BJ (cell line): ENCODE measurements around the gene SLC25A13. TPM values are rescaled to one million over a fixed set of nuclear protein-coding genes. Genes with fewer than 3 reads are reported as not detected.

Experiments used
- CTCF ChIA-PET: fragments of 350-600 bp; formaldehyde crosslinking; extraction: SDS; loops from one replicate; lab custom pipeline; 2021; ENCODE audit warnings: antibody characterized with exemption, inconsistent platforms; lab: Yijun Ruan, JAX
- POLR2A ChIA-PET: fragments of 300-600 bp; sonication (Branson Sonifier 250); formaldehyde crosslinking; extraction: SDS; loops from one replicate; lab custom pipeline; 2021; ENCODE audit warnings: antibody characterized with exemption; lab: Charles Lee
- DNase-seq: peaks from one replicate; pipeline ENCODE4 v3.0.0-alpha.2; 2011; ENCODE audit warnings: low read depth
- H3K27me3 ChIP-seq: 2 replicates; pipeline ENCODE4 v1.6.0; 2011; ENCODE audit warnings: low read length; ENCODE audit not compliant: control insufficient read depth, insufficient read depth
- H3K36me3 ChIP-seq: 2 replicates; pipeline ENCODE4 v1.5.1; 2011; ENCODE audit warnings: low read length; ENCODE audit not compliant: control insufficient read depth, insufficient read depth
- H3K4me3 ChIP-seq: 2 replicates; pipeline ENCODE4 v1.5.1; 2011; ENCODE audit warnings: low read depth, mild to moderate bottlenecking, control low read depth, low read length
- polyA plus RNA-seq: library from polyadenylated mRNA; depleted of rRNA; stranded (reverse); fragments of >200 nt; gene quantifications from 2 replicates; pipeline ENCODE4 v1.2.3, GENCODE V29; 2011
- TF ChIP-seq, protein P1 (sequence below): IDR thresholded peaks from 2 replicates; pipeline ENCODE4 v1.5.1; 2011; ENCODE audit warnings: low read depth, mild to moderate bottlenecking, control low read depth, inconsistent platforms, low read length, moderate library complexity; ENCODE audit not compliant: insufficient read depth

The SLC25A13 gene
- polyA plus RNA-seq, 1 experiment: 6.2 TPM

- no peaks in the 10 kb centered on the region for H3K36me3 ChIP-seq
- POLR2A ChIA-PET: no interaction called here
- CTCF ChIA-PET: no interaction called here
- no peaks in the 10 kb centered on the region for H3K27me3 ChIP-seq
- no peak for DNase-seq
- TF ChIP-seq, protein P1, sequence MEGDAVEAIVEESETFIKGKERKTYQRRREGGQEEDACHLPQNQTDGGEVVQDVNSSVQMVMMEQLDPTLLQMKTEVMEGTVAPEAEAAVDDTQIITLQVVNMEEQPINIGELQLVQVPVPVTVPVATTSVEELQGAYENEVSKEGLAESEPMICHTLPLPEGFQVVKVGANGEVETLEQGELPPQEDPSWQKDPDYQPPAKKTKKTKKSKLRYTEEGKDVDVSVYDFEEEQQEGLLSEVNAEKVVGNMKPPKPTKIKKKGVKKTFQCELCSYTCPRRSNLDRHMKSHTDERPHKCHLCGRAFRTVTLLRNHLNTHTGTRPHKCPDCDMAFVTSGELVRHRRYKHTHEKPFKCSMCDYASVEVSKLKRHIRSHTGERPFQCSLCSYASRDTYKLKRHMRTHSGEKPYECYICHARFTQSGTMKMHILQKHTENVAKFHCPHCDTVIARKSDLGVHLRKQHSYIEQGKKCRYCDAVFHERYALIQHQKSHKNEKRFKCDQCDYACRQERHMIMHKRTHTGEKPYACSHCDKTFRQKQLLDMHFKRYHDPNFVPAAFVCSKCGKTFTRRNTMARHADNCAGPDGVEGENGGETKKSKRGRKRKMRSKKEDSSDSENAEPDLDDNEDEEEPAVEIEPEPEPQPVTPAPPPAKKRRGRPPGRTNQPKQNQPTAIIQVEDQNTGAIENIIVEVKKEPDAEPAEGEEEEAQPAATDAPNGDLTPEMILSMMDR: no peak
- no peak overlapping the region for H3K4me3 ChIP-seq
These were observed 55.9 kb downstream of the SLC25A13 start for GRCh38 chr7:96266015-96266414.

- Histone ChIP-seq H3K36me3 (no peaks in the 10 kb centered on the region), H3K27me3 (no peaks in the 10 kb centered on the region), H3K4me3 (no peak overlapping the region)
- ChIA-PET POLR2A (no interaction called here), CTCF (no interaction called here)
- DNase-seq: no peak
- TF ChIP-seq, protein P1: no peak
These were observed 67.9 kb downstream of the SLC25A13 start for GRCh38 chr7:96253964-96254363.

- POLR2A ChIA-PET: no interaction called here
- no peak overlapping the region for H3K4me3 ChIP-seq
- CTCF ChIA-PET: no interaction called here
- H3K27me3 ChIP-seq: no peaks in the 10 kb centered on the region
- no peak for DNase-seq
- TF ChIP-seq, protein P1: no peak
- no peaks in the 10 kb centered on the region for H3K36me3 ChIP-seq
These were observed 68.5 kb downstream of the SLC25A13 start for GRCh38 chr7:96253441-96253840.

DNA sequence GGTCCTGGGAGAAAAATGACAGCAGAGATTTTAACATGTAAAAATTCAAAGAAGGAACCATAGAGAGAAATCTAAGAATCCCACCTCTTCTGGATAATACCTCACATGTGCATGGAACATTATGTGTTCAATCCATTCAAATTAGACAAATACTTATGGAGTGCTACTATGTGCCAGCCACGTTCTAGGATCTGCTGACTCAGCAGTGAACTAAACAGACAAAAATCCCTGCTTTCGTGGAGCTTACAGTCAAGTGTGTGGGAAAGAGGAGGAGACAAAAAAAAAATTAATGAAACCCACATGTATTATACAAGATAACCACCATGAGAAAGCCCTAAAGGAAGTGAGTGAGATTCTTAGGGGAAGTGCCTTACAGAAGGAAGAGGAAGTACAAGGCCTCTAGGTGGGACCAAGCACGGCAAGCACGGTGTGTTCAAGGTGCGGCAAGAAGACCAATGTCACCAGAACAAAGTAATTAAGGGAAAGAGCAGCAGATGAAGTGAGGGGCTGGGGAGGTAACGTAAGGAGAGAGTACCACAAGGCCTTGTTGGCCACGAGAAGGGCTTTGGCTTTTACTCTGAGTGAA is 71.0 kb downstream of the SLC25A13 start:
- H3K4me3 ChIP-seq: no peak overlapping the region
- H3K27me3 ChIP-seq: no peaks in the 10 kb centered on the region
- TF ChIP-seq, protein P1: no peak
- DNase-seq: no peak
- POLR2A ChIA-PET: no interaction called here
- H3K36me3 ChIP-seq: no peaks in the 10 kb centered on the region
- CTCF ChIA-PET: no interaction called here

GRCh38 chr7:96248405-96248804 is 73.5 kb downstream of the SLC25A13 start:
- no peak overlapping the region for H3K4me3 ChIP-seq
- DNase-seq: no peak
- H3K27me3 ChIP-seq: no peaks in the 10 kb centered on the region
- TF ChIP-seq, protein P1: no peak
- CTCF ChIA-PET: no interaction called here
- POLR2A ChIA-PET: no interaction called here
- H3K36me3 ChIP-seq: no peaks in the 10 kb centered on the region
